Measurements from ENCODE around the gene EME1.

Gene EME1

GRCh38 chr17:50364061-50364458 is 9.0 kb upstream of the EME1 start:
- no peak for DNase-seq

DNA sequence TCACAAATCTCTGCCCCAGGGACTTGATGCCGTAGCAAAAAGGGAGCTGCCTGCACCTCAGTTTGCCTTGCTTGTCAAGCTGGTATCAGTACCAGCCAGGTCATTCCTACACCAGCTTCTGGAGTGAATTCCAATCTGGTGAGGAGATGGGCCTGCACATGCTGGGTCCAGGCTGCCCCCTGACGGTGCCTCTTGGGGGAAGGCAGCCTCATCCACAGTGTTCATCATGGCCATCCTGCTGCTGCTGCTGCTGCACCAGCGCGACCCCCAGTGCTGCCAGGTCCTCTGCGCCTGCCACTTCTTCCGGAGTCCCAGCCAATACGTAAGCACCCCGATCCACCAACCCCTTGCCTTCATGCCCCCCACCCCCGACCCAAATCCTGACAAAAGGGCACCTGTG is 8.3 kb upstream of the EME1 start:
- DNase-seq, result no peak

DNA sequence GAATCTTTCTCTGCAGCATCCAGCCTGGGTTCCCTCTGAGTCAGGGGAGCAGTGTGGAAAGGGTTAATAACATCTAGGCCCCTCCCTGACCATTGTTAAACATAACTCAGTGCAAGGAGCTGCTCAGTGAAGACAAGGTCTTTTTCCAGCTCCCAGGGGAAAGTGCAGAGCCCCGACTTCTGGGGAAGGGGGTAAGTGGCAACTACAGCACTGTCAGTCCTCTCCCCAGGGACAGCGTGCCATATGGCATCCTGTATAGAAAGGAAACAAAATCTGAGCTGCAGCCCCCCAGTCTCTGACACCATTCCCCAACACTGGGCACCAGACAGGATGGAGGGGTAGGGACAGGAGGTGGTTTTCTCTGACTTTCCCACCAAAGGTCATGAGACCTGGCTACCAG is 7.9 kb upstream of the EME1 start:
- DNase-seq, result no peak

- DNase-seq, result no peak
These were observed 7.2 kb upstream of the EME1 start for GRCh38 chr17:50365649-50366393.

DNA sequence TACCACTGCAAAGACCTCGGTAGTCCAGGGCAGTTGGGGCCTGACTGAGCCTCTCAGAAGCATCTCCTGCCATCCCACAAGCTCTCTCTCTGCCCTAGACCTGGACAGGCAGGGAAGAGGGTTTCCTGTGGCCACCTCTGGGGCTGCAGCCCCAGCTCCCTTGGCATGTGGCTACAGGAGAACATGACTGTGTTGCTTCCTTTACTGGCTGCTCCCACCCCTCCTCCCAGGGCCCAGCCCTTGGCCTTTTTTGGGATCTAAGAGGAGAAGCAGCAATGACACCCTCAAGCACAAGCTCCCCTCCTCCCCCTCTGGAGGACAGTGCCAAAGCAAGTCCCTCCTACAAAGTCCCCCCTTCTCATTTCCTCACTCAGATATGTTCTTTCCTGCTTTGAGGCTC is 5.6 kb upstream of the EME1 start:
- no peak for DNase-seq

GRCh38 chr17:50370052-50370451 is 3.0 kb upstream of the EME1 start:
- DNase-seq, result no peak

GRCh38 chr17:50371526-50371925 is 1.5 kb upstream of the EME1 start:
- DNase-seq, result no peak

GRCh38 chr17:50372222-50372757 is 739 bp upstream of the EME1 start:
- DNase-seq, result no peak

DNA sequence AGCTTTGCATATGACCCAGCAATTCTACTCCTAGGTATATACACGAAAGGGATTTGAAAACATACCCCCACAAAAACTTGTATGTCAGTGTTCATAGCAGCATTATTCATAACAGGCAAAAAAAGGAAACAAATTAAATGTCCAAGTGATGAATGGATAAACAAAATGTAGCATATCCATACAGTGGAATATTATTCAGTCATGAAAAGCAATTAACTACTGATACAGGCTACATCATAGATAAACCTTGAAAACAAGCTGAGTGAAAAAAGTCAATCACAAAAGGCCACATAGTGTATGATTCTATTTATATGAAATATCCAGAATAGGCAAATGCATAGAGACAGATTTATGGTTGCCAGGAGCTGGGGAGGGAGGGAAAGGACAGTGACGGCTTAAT is 676 bp downstream of the EME1 start:
- no peak for DNase-seq

DNA sequence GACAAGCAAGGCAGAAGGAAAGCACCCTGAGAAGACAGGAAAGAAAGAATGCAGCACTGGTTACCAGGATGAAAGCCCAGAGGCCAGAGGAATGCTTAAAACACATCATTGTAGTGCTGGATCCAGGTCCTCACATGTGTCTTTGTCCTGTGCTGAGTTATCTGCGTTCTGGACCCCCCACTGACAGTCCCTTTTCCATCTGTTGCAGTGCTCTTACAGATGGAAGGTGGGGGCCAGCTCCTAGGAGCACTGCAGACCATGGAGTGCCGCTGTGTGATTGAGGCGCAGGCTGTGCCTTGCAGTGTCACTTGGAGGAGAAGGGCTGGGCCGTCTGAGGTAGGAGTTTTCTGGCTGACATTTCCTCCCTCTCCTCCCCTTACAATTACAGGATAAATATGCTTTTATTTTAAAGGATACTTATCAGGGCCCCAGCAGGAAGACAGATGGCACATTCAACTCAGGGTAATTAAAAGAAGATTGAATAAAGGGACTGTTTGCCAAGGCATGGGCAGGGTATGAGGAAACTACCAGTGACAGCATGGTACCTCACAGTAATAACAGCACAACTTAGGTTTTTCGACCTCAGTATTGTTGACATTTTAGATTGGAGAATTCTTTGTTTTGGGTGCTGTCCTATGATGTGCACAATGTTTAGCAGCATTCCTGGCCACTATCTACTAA is 3.0 kb downstream of the EME1 start:
- DNase-seq, result no peak

DNA sequence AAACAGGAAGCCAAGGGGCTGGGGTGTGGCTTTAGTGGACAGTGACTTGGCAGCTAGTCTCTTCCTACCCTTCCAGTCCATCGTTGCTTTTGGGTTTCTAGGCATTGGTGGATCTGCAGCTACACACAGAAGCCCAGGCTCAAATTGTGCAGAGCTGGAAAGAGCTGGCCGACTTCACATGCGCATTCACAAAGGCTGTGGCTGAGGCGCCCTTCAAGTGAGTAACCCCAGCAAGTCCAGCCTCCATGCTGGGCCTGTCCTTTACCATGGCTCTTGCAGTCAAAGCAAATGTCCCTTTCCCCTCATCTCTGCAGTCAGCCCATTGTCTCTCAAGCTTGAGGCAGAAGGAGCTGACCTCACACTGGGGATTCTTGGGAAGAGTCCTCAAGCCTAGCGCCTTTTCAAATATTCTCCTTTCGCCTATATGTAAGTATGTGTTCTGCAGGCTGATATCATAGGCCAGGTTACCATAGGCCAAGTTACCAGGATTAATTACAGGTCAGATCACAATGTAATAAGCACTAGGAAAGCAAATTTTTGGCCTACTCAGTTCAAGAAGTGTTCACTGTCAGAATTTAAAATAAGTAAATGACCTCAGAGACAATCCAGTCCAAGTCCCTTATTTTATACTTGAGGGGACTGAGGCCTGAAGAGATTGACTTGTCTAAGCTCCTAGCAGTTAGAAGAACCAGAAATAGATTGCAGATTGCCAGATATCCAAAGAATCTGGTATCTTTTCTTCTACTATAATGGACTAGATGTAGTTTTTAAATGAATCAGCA is 6.5 kb downstream of the EME1 start:
- DNase-seq, result no peak

- no peak for DNase-seq
These were observed 7.6 kb downstream of the EME1 start for GRCh38 chr17:50380369-50381259.

DNA sequence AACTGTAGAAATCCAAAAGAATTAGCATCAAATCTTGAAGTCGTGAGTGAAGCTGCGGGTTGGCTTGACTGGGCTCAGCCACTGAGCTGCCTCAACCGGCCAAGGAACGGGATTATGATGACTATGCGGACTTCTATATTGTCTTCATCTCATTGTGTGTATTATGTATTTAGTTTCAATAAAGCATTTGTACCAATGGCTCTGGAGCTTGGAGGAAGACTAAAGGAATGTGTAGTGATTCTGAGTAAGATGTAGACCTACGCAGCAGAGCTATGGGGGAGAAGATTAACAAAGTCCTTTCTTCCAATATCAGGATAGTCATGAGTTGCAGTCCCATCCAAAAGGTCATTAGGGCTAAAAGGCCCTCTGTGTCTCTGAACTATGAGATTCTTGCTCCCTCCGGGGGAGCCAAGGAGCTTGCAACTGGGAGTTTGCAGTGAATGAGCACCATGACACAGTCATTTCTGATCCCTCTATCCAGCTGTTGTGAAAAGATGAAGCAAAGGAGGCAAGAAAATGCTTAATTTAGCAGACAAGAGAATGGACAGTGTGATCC is 8.3 kb downstream of the EME1 start:
- no peak for DNase-seq

DNA sequence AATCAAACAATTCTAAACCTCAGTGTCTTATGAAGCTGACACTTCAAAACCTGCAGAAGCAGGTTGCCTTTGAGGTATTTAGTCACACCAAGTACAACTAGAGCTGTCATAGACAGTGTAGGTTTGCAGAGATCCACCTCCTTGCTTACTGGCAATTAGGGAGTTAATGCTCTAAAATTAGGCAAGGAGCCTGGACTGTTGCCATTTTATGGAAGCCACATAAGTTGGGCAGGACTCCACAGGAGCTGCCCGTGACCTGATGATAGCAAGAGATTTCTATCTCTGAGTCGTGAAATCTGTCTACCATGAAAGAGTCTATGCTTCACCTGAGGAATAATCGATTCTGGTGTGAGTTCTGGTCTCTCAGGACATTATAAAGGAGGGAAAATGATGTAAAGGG is 8.9 kb downstream of the EME1 start:
- DNase-seq, result no peak

DNA sequence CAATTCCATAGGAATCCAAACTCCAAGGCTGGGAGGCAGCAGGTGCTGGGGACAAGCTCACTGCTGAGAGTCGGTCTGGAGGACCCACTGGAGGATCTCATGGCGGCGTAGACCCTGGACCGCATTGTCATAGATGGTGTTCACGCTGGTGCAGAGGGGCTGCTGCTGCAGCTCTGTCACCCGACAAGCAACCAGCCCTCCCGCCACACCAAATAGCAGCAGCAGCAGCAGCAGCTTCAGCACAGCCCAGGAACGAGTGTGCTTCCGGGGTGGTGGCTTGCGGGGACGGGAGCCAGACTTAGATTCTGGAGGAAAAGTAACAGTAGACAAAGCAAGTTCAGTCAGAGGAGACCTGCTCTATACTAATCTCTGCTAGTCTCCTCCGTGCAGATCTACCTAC is 9.9 kb downstream of the EME1 start:
- no peak for DNase-seq

GRCh38 chr17:50386510-50386909 is 13.5 kb downstream of the EME1 start:
- no peak for DNase-seq

- no peak for DNase-seq
These were observed 15.7 kb downstream of the EME1 start for GRCh38 chr17:50388728-50389127.

DNA sequence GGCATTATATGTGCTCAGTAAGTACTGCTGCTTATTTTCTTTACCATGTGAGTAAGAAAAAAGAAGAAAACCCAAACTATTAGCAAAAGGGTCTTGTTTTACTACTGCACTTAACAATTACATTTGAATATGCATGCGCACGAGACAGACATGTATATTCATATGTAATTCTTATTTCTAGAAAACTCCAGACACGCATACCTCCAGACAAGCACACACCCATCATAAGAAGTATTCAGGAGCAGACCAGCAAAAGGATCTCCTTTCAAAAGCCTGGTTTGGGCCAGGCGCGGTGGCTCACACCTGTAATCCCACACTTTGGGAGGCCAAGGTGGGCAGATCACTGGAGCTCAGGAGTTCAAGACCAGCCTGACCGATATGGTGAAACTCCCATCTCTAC is 16.5 kb downstream of the EME1 start:
- no peak for DNase-seq

DNA sequence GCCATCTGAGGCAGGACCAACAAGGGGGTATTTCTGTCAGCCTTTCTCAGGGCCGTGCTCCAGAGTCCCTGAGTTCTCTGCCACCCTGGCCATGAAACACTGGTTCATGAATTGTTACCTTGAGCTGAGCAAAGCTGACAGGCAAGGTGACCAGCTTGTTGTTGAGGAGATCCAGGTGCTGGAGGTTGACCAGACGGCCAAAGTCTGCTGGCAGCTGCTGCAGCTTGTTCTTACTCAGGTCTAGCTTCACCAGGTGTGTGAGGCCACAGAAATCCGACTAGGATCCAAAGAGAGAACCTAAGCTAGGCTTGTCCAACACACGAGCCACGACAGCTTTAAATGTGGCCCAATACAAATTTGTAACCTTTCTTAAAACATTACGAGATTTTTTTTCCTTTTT is 19.6 kb downstream of the EME1 start:
- no peak for DNase-seq

GRCh38 chr17:50393700-50394099 is 20.7 kb downstream of the EME1 start:
- no peak for DNase-seq

DNA sequence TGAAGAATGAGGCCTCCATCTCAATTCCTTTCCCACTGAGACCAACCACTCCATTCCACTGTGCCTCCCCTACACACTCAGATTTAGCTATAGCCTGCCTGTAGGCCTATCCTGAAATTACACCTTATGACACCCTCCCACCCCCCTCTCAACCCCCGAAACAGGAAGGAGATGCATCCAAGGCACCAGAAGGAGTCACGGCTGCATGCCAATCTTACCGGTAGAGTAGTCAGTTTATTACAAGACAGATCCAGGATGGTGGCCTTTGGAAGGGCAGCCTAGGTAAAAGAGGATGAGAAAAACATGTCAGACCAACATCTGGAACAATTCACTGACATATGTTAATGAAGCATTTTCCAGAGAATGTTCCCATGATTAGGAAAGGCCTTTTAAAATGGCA is 21.7 kb downstream of the EME1 start:
- no peak for DNase-seq

All from NCI-H1436 treated with DMSO at 0.1 percent for 48 hours (cell line).